NB4 (cell line): ENCODE measurements around the gene CABP7.

Experiments
- DNase-seq: peaks from one replicate; pipeline ENCODE4 v3.0.0; 2010; ENCODE audit warnings: low read depth
- H3K4me3 ChIP-seq: one replicate; pipeline ENCODE4 v1.5.1; 2011; ENCODE audit warnings: mild to moderate bottlenecking, low read depth, low read length, moderate library complexity
- CTCF ChIP-seq: IDR thresholded peaks from one replicate; pipeline ENCODE4 v1.5.1; 2012; ENCODE audit warnings: low read depth, low read length
- MAX ChIP-seq: IDR thresholded peaks from 2 replicates; pipeline ENCODE4 v1.6.1; 2011; ENCODE audit warnings: low read depth, low read length
- MYC ChIP-seq: IDR thresholded peaks from 2 replicates; pipeline ENCODE4 v1.6.1; 2011; ENCODE audit warnings: low read depth, low read length
- POLR2A ChIP-seq: IDR thresholded peaks from 2 replicates; pipeline ENCODE4 v1.6.1; 2011; ENCODE audit warnings: mild to moderate bottlenecking; ENCODE audit not compliant: insufficient read length; ENCODE audit errors: extremely low read depth

Gene CABP7

GRCh38 chr22:29715705-29716104 lies 4.1 kb upstream of the CABP7 start:
- no peak for TF ChIP-seq MYC
- no peak for TF ChIP-seq POLR2A
- TF ChIP-seq CTCF: no peak
- no peak for TF ChIP-seq MAX
- DNase-seq: no peak
- no peak overlapping the region for H3K4me3 ChIP-seq

GRCh38 chr22:29716814-29717545 lies 2.8 kb upstream of the CABP7 start:
- DNase-seq: peak; percentile 73
- H3K4me3 ChIP-seq: no peak overlapping the region
- TF ChIP-seq MYC: no peak
- no peak for TF ChIP-seq CTCF
- TF ChIP-seq POLR2A: no peak
- no peak for TF ChIP-seq MAX

GRCh38 chr22:29717789-29718188 lies 2.0 kb upstream of the CABP7 start:
- no peak for TF ChIP-seq MYC
- no peak for TF ChIP-seq CTCF
- no peak for TF ChIP-seq MAX
- TF ChIP-seq POLR2A: no peak
- H3K4me3 ChIP-seq: no peak overlapping the region
- no peak for DNase-seq

- no peak for DNase-seq
- H3K4me3 ChIP-seq: no peak overlapping the region
- TF ChIP-seq POLR2A (no peak), CTCF (no peak), MYC (no peak), MAX (no peak)
These were observed 579 bp upstream of the CABP7 start for GRCh38 chr22:29718949-29719898.

- no peak for DNase-seq
- no peak for TF ChIP-seq MAX
- no peak for TF ChIP-seq CTCF
- TF ChIP-seq POLR2A: no peak
- no peak for TF ChIP-seq MYC
- no peak overlapping the region for H3K4me3 ChIP-seq
These were observed 1.1 kb downstream of the CABP7 start for GRCh38 chr22:29720811-29721323.
